COLO829 (cell line): ENCODE results near the gene OPRM1.
"Not testable (repeated sequence)": the region's sequence is repeated elsewhere in the genome, so short reads cannot be mapped to it uniquely, and the experiment has no call there.

Experiments used
- DNase-seq: peaks from one replicate; pipeline ENCODE4 v3.0.0; 2012; ENCODE audit warnings: low spot score

OPRM1 gene

GRCh38 chr6:154209555-154209954, 170.5 kb downstream of the OPRM1 start:
- DNase-seq: no peak

DNA sequence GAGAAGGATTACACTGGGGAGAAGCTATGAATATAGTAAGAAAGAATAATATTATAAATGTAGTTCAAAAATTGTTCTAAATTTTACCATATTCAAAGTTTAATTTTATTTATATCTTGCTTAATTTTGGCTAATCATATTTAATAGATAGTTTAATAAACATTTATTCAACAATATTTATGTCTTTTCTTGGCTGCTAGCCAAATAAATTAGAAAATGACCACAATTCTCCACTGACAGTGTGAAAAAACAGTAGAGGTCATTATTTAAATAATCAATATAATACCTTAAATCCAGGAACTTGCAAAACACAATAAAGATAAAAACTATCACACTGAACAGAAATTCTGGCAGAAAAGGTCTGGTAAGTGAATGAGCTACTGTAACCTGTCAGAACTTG, 171.6 kb downstream of the OPRM1 start:
- DNase-seq: no peak

- no peak for DNase-seq
Measured at GRCh38 chr6:154213782-154214181, 174.7 kb downstream of the OPRM1 start.

- DNase-seq: no peak
Measured at GRCh38 chr6:154218301-154218700, 179.3 kb downstream of the OPRM1 start.

- no peak for DNase-seq
Measured at GRCh38 chr6:154218787-154219186, 179.7 kb downstream of the OPRM1 start.

DNA sequence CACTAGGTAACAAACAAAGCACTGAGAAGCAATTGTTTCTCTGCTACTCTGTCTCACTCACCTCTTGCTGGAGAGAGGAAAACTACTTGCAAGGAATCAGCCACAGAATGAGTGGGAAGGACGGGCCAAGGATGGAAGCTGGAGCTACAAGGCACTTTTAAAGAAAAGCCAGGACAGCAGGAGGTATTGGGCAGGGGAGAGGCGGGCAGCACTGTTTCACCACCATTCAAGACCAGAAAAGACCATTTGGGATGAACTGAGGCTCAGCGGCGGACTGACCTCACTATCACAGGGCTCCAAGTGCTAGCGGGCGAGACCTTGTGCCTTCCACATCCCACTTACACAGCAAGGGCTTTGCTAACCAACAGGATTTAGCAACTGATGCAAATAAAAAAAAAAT, 180.2 kb downstream of the OPRM1 start:
- DNase-seq: no peak

DNA sequence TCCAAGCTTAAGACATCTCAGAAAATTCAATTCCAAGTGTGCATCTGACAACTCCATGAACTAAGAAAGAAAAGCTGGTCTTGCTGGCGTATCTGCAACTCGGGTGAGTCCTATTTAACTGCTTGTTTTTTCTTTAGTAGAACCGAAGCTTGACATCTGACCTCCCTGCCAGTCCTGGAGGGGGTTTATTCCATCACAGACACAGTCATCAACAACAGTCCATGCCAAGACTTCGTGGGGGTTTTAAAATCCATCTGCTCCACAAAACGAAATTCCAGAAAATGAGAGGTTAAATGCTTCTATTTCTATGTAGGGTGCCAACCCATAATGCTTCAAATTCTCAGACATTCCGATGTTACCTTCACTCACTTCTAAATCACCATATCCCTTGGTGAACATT, 183.7 kb downstream of the OPRM1 start:
- DNase-seq: no peak

DNA sequence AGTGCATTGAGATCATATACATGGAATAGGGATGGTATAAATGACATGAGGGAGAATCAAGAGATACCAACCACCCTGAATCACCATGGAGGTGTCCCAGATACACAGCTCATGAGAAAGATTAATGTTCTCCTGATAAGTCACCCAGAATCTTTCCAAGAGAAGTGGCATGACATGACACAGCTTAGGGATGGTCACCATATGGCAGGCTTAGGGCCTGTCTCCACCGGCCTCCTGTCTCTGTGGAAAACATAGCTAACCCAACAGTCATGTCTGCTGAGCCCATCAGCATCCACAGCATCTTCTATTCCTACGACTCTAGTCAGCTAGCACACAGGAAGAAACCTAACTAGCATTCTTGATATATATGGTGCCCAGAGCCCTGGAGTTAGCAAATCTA, 184.3 kb downstream of the OPRM1 start:
- DNase-seq: no peak

DNA sequence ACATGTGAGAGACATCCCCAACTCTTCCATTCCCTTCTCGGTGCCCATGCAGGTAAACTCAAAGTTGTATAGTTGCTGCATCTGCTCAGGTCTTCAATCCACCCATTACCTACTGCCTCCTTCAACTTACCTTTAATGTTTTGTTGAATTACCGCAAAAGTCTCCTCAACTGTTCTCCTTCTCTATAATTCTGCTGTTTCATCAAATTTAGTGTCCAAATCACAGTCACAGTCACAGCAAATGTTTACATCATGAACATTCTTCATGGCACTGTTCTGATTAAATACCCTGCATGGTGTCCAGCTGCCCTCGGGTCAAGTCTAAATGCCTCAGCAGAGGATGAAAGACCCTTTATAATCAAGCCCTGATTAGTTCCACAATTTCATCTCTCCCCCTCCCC, 187.4 kb downstream of the OPRM1 start:
- DNase-seq: no peak

GRCh38 chr6:154227862-154228520, 189.0 kb downstream of the OPRM1 start:
- no peak for DNase-seq

GRCh38 chr6:154228521-154228905, 189.5 kb downstream of the OPRM1 start:
- no peak for DNase-seq

- DNase-seq: no peak
Measured at GRCh38 chr6:154229786-154230185, 190.7 kb downstream of the OPRM1 start.

DNA sequence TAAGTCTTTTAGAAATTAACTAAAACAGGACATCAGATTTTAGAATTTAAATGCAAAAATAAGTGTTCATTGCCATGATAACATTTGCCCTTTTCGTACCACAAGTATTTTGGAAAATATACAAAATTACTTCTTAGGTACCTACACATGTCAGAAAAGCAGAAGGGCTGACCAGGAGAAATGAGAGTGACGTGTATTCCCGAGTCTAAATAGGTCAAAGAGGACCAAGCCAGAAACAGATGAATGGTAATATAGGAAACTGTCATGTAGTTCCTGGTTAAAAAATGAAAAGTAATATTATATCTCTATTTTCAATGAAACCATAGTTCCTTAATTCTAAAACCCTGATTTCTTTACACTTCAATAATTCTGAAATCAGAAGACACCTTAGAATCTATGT, 191.4 kb downstream of the OPRM1 start:
- no peak for DNase-seq

DNA sequence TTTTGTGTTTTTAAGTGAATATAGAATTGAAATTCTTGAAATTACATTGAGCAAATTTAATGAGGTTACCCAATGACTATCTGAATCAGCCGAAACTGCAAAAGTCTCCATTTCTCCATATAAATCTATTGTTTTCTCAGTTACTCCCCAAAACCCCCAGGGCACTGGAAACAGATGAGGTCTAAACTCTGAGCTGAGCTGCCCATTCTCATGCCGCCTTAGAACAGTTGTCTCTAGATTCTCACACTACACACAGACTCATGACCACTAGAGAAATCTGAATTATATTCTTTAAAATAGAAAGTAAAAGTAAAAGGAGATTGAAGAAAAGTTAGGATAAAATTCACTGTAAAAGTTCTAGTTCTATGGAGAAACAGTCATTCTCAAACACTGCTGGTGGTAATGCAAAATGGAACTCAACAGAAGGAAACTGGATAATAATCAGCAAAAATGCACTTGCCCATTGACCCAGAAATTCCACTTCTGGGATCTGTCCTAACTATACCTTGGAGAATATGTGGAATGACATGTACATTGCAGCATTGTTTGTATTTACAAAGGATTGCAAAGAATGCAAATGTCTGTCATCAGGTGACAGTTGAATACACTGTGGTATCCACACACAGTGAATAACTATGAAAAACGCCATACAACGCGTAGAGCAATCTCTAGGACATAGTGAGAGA, 192.0 kb downstream of the OPRM1 start:
- DNase-seq: no peak

DNA sequence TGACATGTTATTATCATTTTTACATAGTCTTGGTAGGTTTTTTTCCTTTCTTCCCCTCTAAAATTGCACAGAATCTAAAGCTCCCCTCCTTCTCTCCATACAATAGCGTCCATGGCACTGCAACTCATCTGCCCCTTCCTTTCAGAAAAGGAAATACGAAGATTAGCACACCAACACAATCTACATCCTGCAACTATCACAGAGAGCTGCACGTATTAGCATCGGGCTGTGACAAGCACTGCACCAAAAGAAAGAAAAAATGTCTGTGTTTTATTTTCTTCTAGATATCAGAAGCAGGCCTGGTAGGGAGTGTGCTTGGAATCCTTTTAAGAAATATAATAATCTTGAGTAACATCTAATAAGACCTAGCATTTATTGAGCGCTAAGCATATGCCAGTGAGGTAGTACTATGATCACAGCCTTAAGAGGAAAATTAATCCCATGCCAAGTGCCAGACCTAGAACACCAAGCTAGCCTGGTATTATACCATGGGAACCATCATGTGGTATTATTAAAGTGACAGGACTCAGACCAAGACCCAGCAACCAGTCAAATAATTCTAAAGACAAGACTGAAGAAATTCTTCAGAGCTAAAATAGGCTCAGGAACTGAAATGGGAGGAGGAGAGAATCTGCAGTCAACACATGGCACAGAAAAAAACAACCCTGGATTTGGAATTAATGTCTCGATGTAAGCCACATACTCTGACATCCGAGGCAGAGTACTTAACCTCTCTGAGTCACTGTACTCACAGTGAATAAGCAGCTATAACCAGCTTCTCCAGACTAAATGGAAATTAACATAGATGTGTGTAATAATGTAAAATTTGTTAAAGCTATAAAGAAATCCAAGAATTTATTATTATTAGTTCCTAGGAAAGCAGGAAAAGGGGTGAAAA, 193.2 kb downstream of the OPRM1 start:
- DNase-seq: no peak

- no peak for DNase-seq
Measured at GRCh38 chr6:154233383-154233782, 194.3 kb downstream of the OPRM1 start.

DNA sequence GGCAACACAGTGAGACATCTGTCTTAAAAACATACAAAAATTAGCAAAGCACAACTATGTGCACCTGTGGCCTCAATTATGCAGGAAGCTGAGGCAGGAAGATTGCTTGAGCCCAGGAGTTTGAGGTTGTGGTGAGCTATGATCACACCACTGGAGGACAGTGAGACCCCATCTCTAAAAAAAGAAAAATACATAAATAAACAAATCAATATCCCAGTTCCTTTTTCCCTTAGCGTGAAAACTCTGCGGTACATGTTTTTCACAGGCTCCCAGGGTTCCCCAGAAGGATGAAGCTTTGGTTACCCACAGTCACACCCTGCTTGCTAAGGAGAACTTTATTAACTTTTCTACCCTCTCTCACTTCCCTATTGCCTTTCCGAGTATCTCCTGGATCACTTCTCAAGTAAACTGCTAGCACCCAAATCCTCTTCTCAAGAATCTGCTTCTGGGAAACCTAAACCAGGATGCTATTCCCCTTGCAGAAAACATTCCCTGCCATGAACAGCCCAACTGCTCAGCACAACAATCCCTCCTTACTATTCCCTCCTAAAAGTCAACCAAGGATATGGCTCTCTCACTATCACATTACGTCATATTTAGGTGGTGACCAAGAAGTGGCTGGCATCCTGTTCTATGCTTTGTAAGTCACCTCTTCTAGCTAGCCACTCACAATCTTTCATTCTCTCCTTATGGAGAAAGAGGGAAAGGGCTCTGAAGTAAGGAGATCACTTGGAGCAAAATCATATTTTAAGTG, 195.2 kb downstream of the OPRM1 start:
- DNase-seq: no peak

- DNase-seq: no peak
Measured at GRCh38 chr6:154236646-154237301, 197.7 kb downstream of the OPRM1 start.

DNA sequence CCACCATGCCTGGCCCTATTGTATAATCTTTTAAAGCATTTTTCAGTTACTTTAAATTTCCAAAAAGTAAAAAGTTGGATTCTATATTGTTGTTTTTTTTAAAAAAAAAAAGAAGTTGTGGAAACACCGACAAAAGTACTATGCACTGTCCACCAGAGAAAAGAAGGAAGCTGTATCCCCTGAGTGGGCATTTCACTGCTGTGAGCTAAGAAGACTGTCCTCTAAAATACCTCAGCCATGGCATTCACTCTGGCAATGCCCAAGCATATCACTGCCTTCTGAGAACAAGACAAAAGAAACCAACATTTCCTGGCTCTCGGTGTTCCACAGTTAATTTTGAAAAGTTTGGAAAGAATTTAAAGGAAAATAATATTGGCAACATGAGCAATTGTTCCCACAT, 199.8 kb downstream of the OPRM1 start:
- no peak for DNase-seq

DNA sequence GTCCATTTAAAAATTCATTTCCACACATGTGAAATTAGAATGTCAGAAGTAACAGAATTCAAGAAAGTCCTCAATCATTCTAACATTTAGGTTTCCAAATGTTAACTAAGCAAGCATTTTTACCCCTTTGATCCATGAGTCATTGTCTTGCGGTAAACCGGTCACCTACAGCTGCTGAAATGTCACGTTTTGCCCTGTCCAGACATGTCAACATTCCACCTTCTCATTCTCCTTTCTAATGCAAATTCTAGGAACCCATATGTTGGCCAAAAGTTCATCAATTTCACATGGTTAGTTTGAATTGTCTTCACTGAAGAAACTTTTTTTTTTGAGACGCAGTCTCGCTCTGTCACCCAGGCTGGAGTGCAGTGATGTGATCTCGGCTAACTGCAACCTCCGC, 200.4 kb downstream of the OPRM1 start:
- no peak for DNase-seq

DNA sequence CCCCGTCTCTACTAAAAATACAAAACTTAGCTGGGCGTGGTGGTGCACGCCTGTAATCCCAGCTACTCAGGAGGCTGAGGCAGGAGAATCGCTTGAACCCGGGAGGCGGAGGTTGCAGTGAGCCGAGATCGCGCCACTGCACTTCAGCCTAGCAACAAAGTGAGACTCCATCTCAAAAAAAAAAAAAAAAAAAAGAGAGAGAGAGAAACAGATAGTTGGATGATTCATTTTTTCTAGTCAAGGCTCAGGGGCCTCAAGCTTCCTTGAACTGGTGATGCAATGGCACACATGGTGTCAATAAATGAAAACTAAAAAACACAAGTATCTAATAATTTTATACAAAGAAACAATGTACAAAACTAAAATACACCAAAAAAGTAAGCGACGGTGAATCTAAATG, 202.0 kb downstream of the OPRM1 start:
- not testable (repeated sequence) for DNase-seq

GRCh38 chr6:154241581-154241980, 202.5 kb downstream of the OPRM1 start:
- no peak for DNase-seq
